ENCODE measurements around the gene DDX19B. TPM values are rescaled to one million over a fixed set of nuclear protein-coding genes. Genes with fewer than 3 reads are reported as not detected.
"Not testable (repeated sequence)": the region's sequence is repeated elsewhere in the genome, so short reads cannot be mapped to it uniquely, and the experiment has no call there.

Gene DDX19B
- total RNA-seq, 1 donor from 2014 or later = 32.2 TPM

- Mint-ChIP-seq H3K27ac (no peak overlapping the region), H3K9me3 (no peaks in the 10 kb centered on the region), H3K36me3 (peaks cover 8% of the 10 kb centered on the region), H3K4me1 (ENCODE audit: unreplicated experiment) (no peaks in the 10 kb centered on the region), H3K4me3 (no peak overlapping the region), H3K27me3 (no peaks in the 10 kb centered on the region)
- TF ChIP-seq, protein P1, sequence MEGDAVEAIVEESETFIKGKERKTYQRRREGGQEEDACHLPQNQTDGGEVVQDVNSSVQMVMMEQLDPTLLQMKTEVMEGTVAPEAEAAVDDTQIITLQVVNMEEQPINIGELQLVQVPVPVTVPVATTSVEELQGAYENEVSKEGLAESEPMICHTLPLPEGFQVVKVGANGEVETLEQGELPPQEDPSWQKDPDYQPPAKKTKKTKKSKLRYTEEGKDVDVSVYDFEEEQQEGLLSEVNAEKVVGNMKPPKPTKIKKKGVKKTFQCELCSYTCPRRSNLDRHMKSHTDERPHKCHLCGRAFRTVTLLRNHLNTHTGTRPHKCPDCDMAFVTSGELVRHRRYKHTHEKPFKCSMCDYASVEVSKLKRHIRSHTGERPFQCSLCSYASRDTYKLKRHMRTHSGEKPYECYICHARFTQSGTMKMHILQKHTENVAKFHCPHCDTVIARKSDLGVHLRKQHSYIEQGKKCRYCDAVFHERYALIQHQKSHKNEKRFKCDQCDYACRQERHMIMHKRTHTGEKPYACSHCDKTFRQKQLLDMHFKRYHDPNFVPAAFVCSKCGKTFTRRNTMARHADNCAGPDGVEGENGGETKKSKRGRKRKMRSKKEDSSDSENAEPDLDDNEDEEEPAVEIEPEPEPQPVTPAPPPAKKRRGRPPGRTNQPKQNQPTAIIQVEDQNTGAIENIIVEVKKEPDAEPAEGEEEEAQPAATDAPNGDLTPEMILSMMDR (conservative IDR thresholded peaks at IDR 0.05) = peak; percentile 66
- no peak for DNase-seq (ENCODE audit: extremely low spot score, unreplicated experiment)
These were observed 32.8 kb downstream of the DDX19B start for GRCh38 chr16:70331588-70332358.

DNA sequence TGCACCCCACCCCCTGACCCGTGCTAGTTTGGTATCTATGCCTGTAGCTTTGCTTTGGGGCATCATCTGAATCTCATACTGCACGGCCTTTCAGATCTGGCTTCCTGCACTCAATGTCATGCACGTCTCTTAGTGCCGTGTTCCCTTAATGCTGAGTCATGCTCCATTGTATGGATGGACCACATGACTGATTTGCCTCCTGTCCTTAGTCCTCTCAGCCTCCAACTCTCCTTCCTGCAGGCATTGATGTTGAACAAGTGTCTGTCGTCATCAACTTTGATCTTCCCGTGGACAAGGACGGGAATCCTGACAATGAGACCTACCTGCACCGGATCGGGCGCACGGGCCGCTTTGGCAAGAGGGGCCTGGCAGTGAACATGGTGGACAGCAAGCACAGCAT is 33.7 kb downstream of the DDX19B start:
- not testable (repeated sequence) for H3K4me1 Mint-ChIP-seq (ENCODE audit: unreplicated experiment); H3K9me3 Mint-ChIP-seq; H3K4me3 Mint-ChIP-seq; H3K36me3 Mint-ChIP-seq; H3K27me3 Mint-ChIP-seq; DNase-seq (ENCODE audit: extremely low spot score, unreplicated experiment)
- H3K27ac Mint-ChIP-seq = peak overlapping the region; percentile 48

DNA sequence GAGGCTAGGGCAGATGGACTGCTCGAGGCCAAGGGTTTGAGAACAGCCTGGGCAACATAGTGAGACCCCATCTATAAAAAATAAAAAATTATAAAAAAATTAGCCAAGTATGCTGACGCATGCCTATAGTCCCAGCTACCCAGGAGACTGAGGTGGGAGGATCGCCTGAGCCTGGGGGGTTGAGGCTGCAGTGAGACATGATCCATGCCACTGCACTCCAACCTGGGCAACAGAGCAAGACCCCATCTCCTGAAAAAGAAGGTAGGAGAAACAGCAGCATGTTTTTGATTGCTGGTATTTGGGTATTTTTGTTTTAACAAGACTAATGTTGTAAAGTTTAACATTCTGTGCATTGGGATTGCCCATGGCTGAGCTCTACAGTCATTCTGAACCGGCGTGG is 38.8 kb downstream of the DDX19B start:
- Mint-ChIP-seq H3K27ac (no peak overlapping the region), H3K36me3 (peaks cover 8% of the 10 kb centered on the region), H3K27me3 (no peaks in the 10 kb centered on the region), H3K4me1 (ENCODE audit: unreplicated experiment) (no peaks in the 10 kb centered on the region), H3K4me3 (no peak overlapping the region), H3K9me3 (no peaks in the 10 kb centered on the region)
- TF ChIP-seq, protein P1 (conservative IDR thresholded peaks at IDR 0.05) = no peak
- DNase-seq (ENCODE audit: extremely low spot score, unreplicated experiment) = no peak

DNA sequence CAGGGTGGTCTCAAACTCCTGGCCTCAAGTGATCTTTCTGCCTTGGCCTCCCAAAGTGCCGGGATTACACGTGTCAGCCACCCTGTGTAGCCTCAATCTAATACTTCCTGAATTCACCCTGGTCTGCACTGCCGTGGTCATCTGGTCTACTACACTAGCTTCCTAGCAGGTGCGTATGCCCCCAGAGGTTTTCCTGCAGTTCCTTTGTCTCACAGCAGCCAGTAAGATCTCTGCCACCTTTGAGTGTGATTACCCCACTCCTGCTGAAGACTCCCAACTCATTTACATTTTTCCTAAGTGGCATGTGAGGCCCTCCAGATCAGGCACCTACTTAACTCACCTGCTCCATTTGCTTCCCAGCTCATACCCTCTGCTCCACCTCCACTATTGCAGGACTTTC is 42.6 kb downstream of the DDX19B start:
- no peaks in the 10 kb centered on the region for H3K27me3 Mint-ChIP-seq
- no peaks in the 10 kb centered on the region for H3K9me3 Mint-ChIP-seq
- TF ChIP-seq, protein P1 (conservative IDR thresholded peaks at IDR 0.05) = no peak
- H3K36me3 Mint-ChIP-seq = no peaks in the 10 kb centered on the region
- DNase-seq (ENCODE audit: extremely low spot score, unreplicated experiment) = no peak
- H3K4me1 Mint-ChIP-seq (ENCODE audit: unreplicated experiment) = peaks cover 6% of the 10 kb centered on the region
- H3K4me3 Mint-ChIP-seq = no peak overlapping the region
- peak overlapping the region; percentile 38 for H3K27ac Mint-ChIP-seq

DNA sequence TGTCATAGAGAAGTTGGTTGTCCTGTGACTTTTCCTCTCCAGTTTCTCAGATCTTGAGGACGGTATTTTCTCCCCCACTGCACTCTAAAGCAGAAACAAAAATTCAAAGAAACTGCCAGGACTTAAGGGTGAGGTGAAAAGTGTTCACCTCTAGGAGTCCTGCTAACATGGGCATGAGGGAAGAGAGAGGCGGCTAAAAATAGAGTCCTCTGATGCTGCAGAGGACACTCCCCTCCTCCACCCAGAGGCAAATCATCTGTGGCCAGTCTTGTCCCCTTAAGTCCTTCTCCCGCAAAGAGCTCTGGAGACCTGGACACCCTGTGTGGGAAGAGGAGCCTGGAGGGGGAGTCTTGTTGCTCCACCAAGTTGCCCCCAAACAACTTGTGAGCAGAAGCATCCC is 43.0 kb downstream of the DDX19B start:
- TF ChIP-seq, protein P1 (conservative IDR thresholded peaks at IDR 0.05) = no peak
- DNase-seq (ENCODE audit: extremely low spot score, unreplicated experiment) = no peak
- peaks cover 6% of the 10 kb centered on the region for H3K4me1 Mint-ChIP-seq (ENCODE audit: unreplicated experiment)
- peak overlapping the region; percentile 38 for H3K27ac Mint-ChIP-seq
- no peak overlapping the region for H3K4me3 Mint-ChIP-seq
- no peaks in the 10 kb centered on the region for H3K36me3 Mint-ChIP-seq
- no peaks in the 10 kb centered on the region for H3K9me3 Mint-ChIP-seq
- no peaks in the 10 kb centered on the region for H3K27me3 Mint-ChIP-seq

- Mint-ChIP-seq H3K36me3 (peaks cover 11% of the 10 kb centered on the region), H3K27ac (peak overlapping the region; percentile 99), H3K4me3 (peak overlapping the region; percentile 96), H3K4me1 (ENCODE audit: unreplicated experiment) (peaks cover 11% of the 10 kb centered on the region), H3K9me3 (no peaks in the 10 kb centered on the region), H3K27me3 (no peaks in the 10 kb centered on the region)
- TF ChIP-seq, protein P1 (conservative IDR thresholded peaks at IDR 0.05) = no peak
- no peak for DNase-seq (ENCODE audit: extremely low spot score, unreplicated experiment)
These were observed 46.9 kb downstream of the DDX19B start for GRCh38 chr16:70345840-70346239.
